Nephron progenitor cell (in vitro differentiated cells): ENCODE measurements around the gene TMEM117.

Source experiments
- DNase-seq: peaks from one replicate; pipeline ENCODE4 v3.0.0; 2021
- H3K27ac Mint-ChIP-seq: 2 replicates; pipeline ENCODE4 v1.8.0; 2021; ENCODE audit warnings: mild to moderate bottlenecking, moderate library complexity, mixed read lengths
- H3K27me3 Mint-ChIP-seq: 2 replicates; pipeline ENCODE4 v1.8.0; 2021; ENCODE audit warnings: mild to moderate bottlenecking, low read depth, mixed read lengths; ENCODE audit not compliant: poor library complexity
- H3K36me3 Mint-ChIP-seq: 2 replicates; pipeline ENCODE4 v1.8.0; 2021; ENCODE audit warnings: low read depth, mixed read lengths
- H3K4me1 Mint-ChIP-seq: 2 replicates; pipeline ENCODE4 v1.8.0; 2021; ENCODE audit warnings: mixed read lengths
- H3K4me3 Mint-ChIP-seq: 2 replicates; pipeline ENCODE4 v1.8.0; 2021; ENCODE audit warnings: mild to moderate bottlenecking, moderate library complexity, mixed read lengths
- H3K9me3 Mint-ChIP-seq: 2 replicates; pipeline ENCODE4 v1.8.0; 2021; ENCODE audit warnings: mild to moderate bottlenecking, moderate library complexity, mixed read lengths
- CTCF ChIP-seq: fragments of 200-600 bp; sonication (generic); IDR thresholded peaks from 2 replicates; pipeline ENCODE4 v1.5.0; 2021; ENCODE audit warnings: antibody characterized with exemption

The TMEM117 gene

GRCh38 chr12:43976027-43976426 lies 140.1 kb downstream of the TMEM117 start:
- peaks cover 27% of the 10 kb centered on the region for H3K9me3 Mint-ChIP-seq
- H3K27ac Mint-ChIP-seq = no peak overlapping the region
- H3K27me3 Mint-ChIP-seq = no peaks in the 10 kb centered on the region
- no peaks in the 10 kb centered on the region for H3K36me3 Mint-ChIP-seq
- TF ChIP-seq CTCF = no peak
- DNase-seq = no peak
- H3K4me3 Mint-ChIP-seq = no peak overlapping the region
- H3K4me1 Mint-ChIP-seq = no peaks in the 10 kb centered on the region

GRCh38 chr12:43978556-43978955 lies 142.7 kb downstream of the TMEM117 start:
- Mint-ChIP-seq H3K4me3 (no peak overlapping the region), H3K36me3 (no peaks in the 10 kb centered on the region), H3K27me3 (no peaks in the 10 kb centered on the region), H3K4me1 (no peaks in the 10 kb centered on the region), H3K27ac (no peak overlapping the region), H3K9me3 (peaks cover 27% of the 10 kb centered on the region)
- DNase-seq = no peak
- TF ChIP-seq CTCF = no peak

- no peak for TF ChIP-seq CTCF
- Mint-ChIP-seq H3K4me3 (no peak overlapping the region), H3K4me1 (no peaks in the 10 kb centered on the region), H3K27me3 (no peaks in the 10 kb centered on the region), H3K27ac (no peak overlapping the region), H3K36me3 (no peaks in the 10 kb centered on the region), H3K9me3 (peaks cover 27% of the 10 kb centered on the region)
- no peak for DNase-seq
These were observed 143.6 kb downstream of the TMEM117 start for GRCh38 chr12:43979450-43979849.

- DNase-seq = no peak
- Mint-ChIP-seq H3K4me1 (no peaks in the 10 kb centered on the region), H3K27ac (no peak overlapping the region), H3K27me3 (no peaks in the 10 kb centered on the region), H3K36me3 (no peaks in the 10 kb centered on the region), H3K4me3 (no peak overlapping the region), H3K9me3 (peaks cover 27% of the 10 kb centered on the region)
- no peak for TF ChIP-seq CTCF
These were observed 144.8 kb downstream of the TMEM117 start for GRCh38 chr12:43980627-43981191.

- Mint-ChIP-seq H3K27ac (no peak overlapping the region), H3K4me1 (no peaks in the 10 kb centered on the region), H3K27me3 (no peaks in the 10 kb centered on the region), H3K4me3 (no peak overlapping the region), H3K9me3 (peaks cover 20% of the 10 kb centered on the region), H3K36me3 (no peaks in the 10 kb centered on the region)
- no peak for TF ChIP-seq CTCF
- no peak for DNase-seq
These were observed 145.8 kb downstream of the TMEM117 start for GRCh38 chr12:43981726-43982125.

- no peaks in the 10 kb centered on the region for H3K4me1 Mint-ChIP-seq
- H3K36me3 Mint-ChIP-seq = no peaks in the 10 kb centered on the region
- no peak for TF ChIP-seq CTCF
- DNase-seq = no peak
- H3K4me3 Mint-ChIP-seq = no peak overlapping the region
- peaks cover 19% of the 10 kb centered on the region for H3K9me3 Mint-ChIP-seq
- no peaks in the 10 kb centered on the region for H3K27me3 Mint-ChIP-seq
- no peak overlapping the region for H3K27ac Mint-ChIP-seq
These were observed 146.7 kb downstream of the TMEM117 start for GRCh38 chr12:43982544-43982943.
